ENCODE data around the gene SORCS3.

Gene SORCS3

DNA sequence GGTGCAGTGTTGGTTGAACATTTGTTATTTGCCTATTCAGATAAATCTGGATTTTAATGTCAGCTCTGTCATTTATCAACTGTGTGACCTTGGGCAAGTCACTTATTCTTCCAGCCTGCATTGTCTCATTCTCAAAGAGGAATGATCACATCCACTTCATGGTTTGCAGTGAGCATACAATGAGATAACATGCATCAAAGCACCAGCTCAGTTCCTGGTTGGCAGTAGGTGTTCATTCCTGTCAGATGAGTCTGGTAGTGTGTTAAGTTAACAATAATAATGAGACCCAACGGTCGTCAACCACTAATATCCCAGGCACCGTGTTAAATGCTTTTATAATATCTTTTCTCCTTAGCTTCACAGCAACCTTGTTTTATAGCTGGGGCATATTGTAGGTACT, 137.3 kb downstream of the SORCS3 start:
- no peak for DNase-seq (ENCODE audit: low read depth)

DNA sequence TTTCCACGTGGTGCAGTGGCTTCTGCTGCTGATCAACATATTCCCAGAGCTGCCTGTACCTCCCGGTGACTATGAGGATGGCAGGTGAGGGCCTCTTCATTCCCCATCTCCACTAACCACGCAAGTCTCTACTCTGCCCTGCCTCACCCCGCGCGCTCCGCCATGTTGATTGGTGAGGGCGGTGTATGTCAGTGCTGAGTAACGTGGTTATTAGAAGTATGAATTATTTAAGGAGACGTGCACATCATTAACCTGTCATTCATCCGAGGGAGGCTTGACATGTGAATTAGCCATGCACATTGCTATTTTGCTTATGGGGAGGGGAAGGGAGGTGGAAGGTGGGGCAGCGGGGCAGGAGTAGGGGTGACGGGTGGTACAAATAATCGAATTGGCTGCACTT, 138.6 kb downstream of the SORCS3 start:
- no peak for DNase-seq (ENCODE audit: low read depth)

DNA sequence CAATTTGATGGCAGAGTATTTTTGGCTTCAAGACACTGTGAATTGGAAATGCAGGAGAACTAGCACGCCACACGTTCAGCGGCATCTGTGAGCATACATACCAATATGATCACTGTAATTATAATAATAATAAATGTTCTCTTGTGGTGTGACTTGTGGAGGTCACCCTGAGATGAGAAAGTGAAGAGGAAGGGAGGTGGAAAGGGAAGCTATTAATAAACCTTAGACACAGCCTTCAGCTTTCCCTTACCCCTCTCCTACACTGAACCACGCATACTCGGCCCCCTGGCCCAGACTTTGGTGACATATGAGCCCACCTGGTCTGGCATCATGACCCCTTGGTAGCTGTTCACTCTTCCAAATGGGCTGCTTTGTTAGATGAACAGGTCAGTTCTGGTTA, 139.1 kb downstream of the SORCS3 start:
- no peak for DNase-seq (ENCODE audit: low read depth)

GRCh38 chr10:104780946-104781595, 140.0 kb downstream of the SORCS3 start:
- DNase-seq (ENCODE audit: low read depth), result no peak

DNA sequence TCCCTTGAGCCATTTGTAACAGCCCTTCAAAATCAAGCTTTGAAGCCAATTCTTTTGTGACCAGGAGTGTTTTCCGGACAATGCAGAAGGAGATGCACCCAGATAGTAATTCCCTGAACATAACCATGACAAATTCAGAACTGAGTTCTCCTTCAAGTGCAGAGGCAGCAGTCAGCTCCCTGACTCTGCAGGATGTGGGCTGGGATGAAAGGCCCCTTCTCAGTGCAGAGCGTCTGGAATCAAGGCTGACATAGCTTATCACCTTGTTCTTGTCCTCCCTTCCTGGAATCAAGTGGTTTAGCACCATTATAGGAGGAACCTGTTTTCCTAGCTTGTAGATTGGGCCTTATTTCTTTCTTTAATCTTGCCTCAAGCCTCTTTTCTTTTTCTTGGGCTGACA, 143.4 kb downstream of the SORCS3 start:
- no peak for DNase-seq (ENCODE audit: low read depth)

- no peak for DNase-seq (ENCODE audit: low read depth)
These were observed 150.4 kb downstream of the SORCS3 start for GRCh38 chr10:104791471-104791870.

- DNase-seq (ENCODE audit: low read depth), result no peak
These were observed 154.3 kb downstream of the SORCS3 start for GRCh38 chr10:104795411-104795810.

GRCh38 chr10:104796823-104797222, 155.7 kb downstream of the SORCS3 start:
- no peak for DNase-seq (ENCODE audit: low read depth)

DNA sequence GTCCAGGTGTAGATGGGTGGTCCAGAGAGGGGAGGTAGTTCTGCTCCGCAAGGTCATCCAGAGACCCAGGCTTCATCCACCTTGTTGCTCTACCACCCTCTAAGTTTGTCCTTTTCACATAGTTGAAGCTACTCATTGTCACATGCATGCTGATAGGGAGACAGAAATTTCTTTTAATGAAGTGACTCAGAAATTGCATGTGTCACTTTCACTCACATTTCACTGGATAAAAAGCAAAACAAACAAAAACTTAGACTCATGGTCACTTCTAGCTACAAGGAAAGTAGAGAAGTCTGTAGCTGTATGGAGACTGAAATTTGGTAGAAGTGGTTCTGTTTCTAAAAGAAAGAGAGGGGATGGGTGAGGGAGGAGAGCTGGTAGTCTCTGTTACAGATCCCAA, 161.9 kb downstream of the SORCS3 start:
- no peak for DNase-seq (ENCODE audit: low read depth)

DNA sequence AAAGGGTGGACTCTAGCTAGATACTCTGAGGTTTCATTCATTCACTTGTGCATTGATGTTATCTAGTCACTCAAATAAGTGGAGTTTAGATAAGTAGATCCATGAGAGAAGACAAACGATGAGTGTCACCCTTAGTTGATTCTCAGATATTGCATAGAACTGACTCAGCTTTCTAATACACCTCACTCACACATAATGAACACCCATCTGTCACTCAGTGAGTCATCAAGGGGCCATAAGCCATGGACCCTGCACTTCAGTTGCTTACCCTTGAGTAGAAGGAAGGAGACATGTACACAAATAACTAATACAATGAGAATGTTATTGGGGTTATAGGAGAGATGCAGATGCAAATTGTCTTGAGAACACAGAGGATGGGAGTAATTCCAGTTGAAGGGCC, 163.8 kb downstream of the SORCS3 start:
- DNase-seq (ENCODE audit: low read depth), result no peak

DNA sequence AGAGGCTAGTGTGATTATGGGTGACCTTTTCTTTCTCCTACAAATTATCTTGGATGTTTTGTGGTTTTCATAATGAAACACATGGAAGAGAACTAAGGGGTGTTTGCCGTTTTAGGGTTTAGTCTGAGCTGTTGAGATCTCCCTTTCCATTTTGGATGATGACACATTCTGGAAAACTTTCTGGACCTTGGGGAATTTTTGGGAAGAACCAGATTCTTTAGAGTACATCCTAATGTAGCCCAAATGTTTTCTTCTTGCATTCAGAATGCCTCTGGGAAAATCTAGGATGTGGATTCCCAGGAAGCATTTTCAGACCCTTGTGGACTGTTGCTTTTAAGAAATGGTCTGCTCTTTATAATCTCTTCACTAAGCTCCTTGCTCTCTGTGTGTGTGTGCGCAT, 165.7 kb downstream of the SORCS3 start:
- no peak for DNase-seq (ENCODE audit: low read depth)

GRCh38 chr10:104807581-104808310, 166.7 kb downstream of the SORCS3 start:
- DNase-seq (ENCODE audit: low read depth), result no peak

DNA sequence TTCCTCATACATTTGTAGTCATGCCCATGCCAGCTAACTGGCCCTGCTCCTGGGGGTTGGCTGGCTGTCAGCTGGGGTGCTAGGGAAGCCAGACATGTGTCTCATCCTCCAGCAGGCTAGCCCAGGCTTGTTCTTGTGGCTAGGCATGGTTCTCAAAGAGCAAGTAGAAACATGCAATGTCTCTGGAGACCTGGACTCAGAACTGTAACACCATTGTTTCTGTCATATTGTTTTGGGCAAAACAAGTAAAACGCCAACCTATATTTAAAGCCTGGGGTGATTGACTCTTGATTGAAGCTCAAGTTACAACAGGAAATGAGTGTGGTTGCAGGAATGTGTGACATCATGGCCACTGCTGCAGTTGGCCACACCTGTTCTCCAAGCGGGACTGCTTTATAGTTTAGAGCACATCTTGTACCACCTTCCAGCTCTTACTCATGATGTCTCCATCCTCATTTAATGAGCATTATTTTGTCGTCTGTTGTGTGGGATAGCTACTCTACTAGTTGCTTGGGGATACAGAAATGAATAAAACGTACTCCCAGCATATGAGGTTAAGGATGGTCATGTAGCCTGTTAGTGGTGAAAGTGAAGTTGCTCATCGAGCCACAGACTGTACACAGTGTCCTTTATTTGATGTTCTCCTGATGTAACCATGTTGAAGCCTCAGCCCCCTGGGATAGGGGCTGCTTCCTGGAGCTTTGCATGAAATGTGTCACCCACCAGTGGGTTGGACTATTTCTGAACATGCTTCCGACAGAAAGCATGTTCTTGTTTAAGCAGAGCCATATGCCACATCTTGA, 168.4 kb downstream of the SORCS3 start:
- no peak for DNase-seq (ENCODE audit: low read depth)

GRCh38 chr10:104811166-104811565, 170.1 kb downstream of the SORCS3 start:
- no peak for DNase-seq (ENCODE audit: low read depth)

GRCh38 chr10:104816501-104816900, 175.4 kb downstream of the SORCS3 start:
- no peak for DNase-seq (ENCODE audit: low read depth)

DNA sequence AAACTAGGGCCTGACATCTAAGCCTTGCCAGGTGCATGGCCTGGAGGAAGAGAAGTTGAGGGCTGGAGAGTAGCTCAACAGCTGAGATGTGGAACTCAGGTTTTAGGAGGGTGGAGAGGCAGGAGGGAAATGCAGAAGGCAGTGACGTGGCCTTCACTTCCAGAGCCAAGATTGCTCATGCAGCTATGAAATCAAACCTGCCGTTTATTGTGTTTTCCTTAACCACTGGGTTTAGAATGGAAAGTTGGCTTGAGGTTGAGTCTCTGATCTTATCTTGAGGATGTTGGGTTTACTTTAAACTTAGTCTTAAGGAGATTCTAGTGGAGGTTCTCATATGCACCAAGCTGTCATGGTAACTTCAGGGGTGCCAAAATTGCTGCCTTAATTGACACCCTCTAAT, 178.6 kb downstream of the SORCS3 start:
- DNase-seq (ENCODE audit: low read depth), result no peak

DNA sequence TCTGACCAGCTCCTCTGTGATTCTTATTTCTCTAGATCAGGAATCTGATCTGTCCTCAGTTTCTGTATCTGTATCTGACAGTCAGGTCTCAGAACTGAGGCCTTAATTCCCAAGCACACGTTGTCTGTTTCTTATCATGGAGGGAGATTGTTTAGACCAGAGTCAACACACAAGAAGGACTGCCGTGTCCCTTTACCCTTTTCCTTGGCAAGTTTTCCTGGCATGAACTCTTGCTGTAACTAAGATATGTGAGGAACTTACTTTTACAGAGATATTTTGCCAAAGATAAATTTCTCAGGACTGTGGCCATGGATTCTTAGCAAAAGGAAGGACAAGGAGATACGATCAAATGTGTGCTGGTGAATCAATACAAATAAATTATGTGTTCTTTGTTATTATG, 181.0 kb downstream of the SORCS3 start:
- no peak for DNase-seq (ENCODE audit: low read depth)

- no peak for DNase-seq (ENCODE audit: low read depth)
These were observed 183.4 kb downstream of the SORCS3 start for GRCh38 chr10:104824380-104825006.

GRCh38 chr10:104831272-104831671, 190.2 kb downstream of the SORCS3 start:
- DNase-seq (ENCODE audit: low read depth), result no peak

DNA sequence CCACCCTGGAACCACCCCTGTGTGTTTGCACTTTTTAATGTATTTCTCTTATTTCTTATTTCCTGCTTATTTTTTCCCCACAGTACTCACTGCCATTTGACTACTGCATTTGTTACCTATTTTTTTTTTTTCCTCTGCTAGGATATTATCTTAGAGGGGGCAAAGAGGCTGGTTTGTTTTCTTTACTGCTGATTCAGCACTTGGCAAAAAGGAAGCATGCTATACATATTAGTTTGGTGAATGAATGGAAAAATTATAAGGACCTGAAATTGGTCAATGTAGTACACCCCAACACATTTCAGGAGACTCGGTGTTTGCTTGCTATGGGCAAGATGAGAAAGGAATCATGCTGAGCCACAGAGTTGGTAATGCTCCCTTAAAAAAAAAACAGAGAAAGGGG, 193.5 kb downstream of the SORCS3 start:
- no peak for DNase-seq (ENCODE audit: low read depth)

GRCh38 chr10:104835422-104835821, 194.3 kb downstream of the SORCS3 start:
- DNase-seq (ENCODE audit: low read depth), result no peak

- no peak for DNase-seq (ENCODE audit: low read depth)
These were observed 201.6 kb downstream of the SORCS3 start for GRCh38 chr10:104842704-104843103.

DNA sequence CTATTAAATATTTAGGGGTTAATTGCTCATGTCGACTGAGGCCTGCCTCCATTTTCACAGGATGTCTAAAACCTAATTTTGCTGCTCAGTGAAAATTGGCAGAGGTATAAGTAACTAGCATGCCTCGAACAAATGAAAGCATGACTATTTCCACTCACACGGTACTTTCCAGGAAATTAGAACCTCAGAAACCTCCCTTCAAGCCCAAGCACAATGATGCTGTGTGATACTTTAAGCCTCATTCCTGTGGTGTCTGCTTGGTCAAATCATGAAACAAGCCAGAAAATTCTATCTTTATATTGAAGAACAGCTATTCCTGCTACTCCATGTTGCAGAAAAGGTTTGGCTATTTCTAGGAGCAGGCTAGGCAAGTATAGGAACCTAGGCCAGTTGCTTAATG, 203.0 kb downstream of the SORCS3 start:
- no peak for DNase-seq (ENCODE audit: low read depth)

Data from stimulated activated CD4-positive, alpha-beta T cell treated with anti-CD3 and anti-CD28 coated beads, Interleukin-2, amount 100 ng/mL, for 4 hours (primary cell).